Mesenchymal stem cell (in vitro differentiated cells and primary cell): Measurements from ENCODE around the gene APOA1.

Source experiments
- DNase-seq: peaks from one replicate; pipeline ENCODE4 v3.0.0-alpha.2; 2013
- H2AFZ ChIP-seq: one replicate; pipeline ENCODE4 v1.6.1; 2013; ENCODE audit warnings: low read depth, mild to moderate bottlenecking, control low read depth, inconsistent platforms, low read length, moderate library complexity
- H2AK5ac ChIP-seq: 2 replicates; pipeline ENCODE4 v1.6.1; 2013; ENCODE audit warnings: low read length, moderate library complexity, mild to moderate bottlenecking, inconsistent platforms; ENCODE audit not compliant: severe bottlenecking
- H2BK120ac ChIP-seq: one replicate; pipeline ENCODE4 v1.6.1; 2013; ENCODE audit warnings: low read depth, mild to moderate bottlenecking, inconsistent platforms, low read length, moderate library complexity
- H2BK12ac ChIP-seq, 2 experiments: one replicate each; pipeline ENCODE4 v1.6.1; 2013; ENCODE audit warnings: inconsistent platforms in 2 of 2, low read length in 2 of 2, mild to moderate bottlenecking in 2 of 2, moderate library complexity in 2 of 2, control low read depth in 1 of 2
- H2BK15ac ChIP-seq: one replicate; pipeline ENCODE4 v1.6.1; 2013; ENCODE audit warnings: mild to moderate bottlenecking, low read depth, inconsistent platforms; ENCODE audit not compliant: poor library complexity, severe bottlenecking
- H2BK5ac ChIP-seq: 2 replicates; pipeline ENCODE4 v1.6.1; 2013; ENCODE audit warnings: low read depth, mild to moderate bottlenecking, low read length, control low read depth, inconsistent platforms; ENCODE audit not compliant: poor library complexity, severe bottlenecking
- H3K14ac ChIP-seq, 2 experiments: one replicate each; pipeline ENCODE4 v1.6.1; 2013; ENCODE audit warnings: inconsistent platforms in 2 of 2, low read length in 2 of 2, control low read depth in 1 of 2, mild to moderate bottlenecking in 1 of 2, moderate library complexity in 1 of 2
- H3K18ac ChIP-seq, 2 experiments: one replicate each; pipeline ENCODE4 v1.6.1; 2013; ENCODE audit warnings: inconsistent platforms in 2 of 2, low read length in 2 of 2, control low read depth in 1 of 2, low read depth in 1 of 2, mild to moderate bottlenecking in 1 of 2
- H3K23ac ChIP-seq, 2 experiments: one replicate each; pipeline ENCODE4 v1.6.1; 2013; ENCODE audit warnings: inconsistent platforms in 2 of 2, low read length in 2 of 2, mild to moderate bottlenecking in 2 of 2, moderate library complexity in 2 of 2, control low read depth in 1 of 2
- H3K27ac ChIP-seq: 2 replicates; pipeline ENCODE4 v1.5.1; 2013; ENCODE audit warnings: mild to moderate bottlenecking, moderate library complexity, low read length, control low read depth, inconsistent platforms; ENCODE audit not compliant: poor library complexity, severe bottlenecking
- H3K27me3 ChIP-seq, 2 experiments: 2 replicates each; pipeline versions ENCODE4 v1.6.1 to v1.7.0; 2013; ENCODE audit warnings: low read length in 2 of 2, mild to moderate bottlenecking in 2 of 2, moderate library complexity in 2 of 2, control low read depth in 1 of 2, inconsistent platforms in 1 of 2; ENCODE audit not compliant: control insufficient read depth in 1 of 2, insufficient read depth in 1 of 2
- H3K36me3 ChIP-seq, 2 experiments: 2 replicates each; pipeline versions ENCODE4 v1.6.1 to v1.7.0; 2013; ENCODE audit warnings: low read length in 2 of 2, control low read depth in 1 of 2, inconsistent platforms in 1 of 2, low read depth in 1 of 2, mild to moderate bottlenecking in 1 of 2; ENCODE audit not compliant: insufficient read depth in 2 of 2, control insufficient read depth in 1 of 2
- H3K4ac ChIP-seq, 2 experiments: one replicate each; pipeline ENCODE4 v1.6.1; 2013; ENCODE audit warnings: inconsistent platforms in 2 of 2, low read length in 2 of 2, mild to moderate bottlenecking in 2 of 2, moderate library complexity in 2 of 2, control low read depth in 1 of 2, low read depth in 1 of 2
- H3K4me1 ChIP-seq: 2 replicates; pipeline ENCODE4 v1.6.1; 2013; ENCODE audit warnings: low read depth, low read length, control low read depth; ENCODE audit not compliant: control insufficient read depth, insufficient read depth
- H3K4me2 ChIP-seq: 2 replicates; pipeline ENCODE4 v1.6.1; 2013; ENCODE audit warnings: low read length, mild to moderate bottlenecking, inconsistent platforms; ENCODE audit not compliant: poor library complexity, severe bottlenecking
- H3K4me3 ChIP-seq, 2 experiments: 2 replicates each; pipeline versions ENCODE4 v1.5.1 to v1.7.0; 2013; ENCODE audit warnings: low read length in 2 of 2, mild to moderate bottlenecking in 2 of 2, control low read depth in 1 of 2, low read depth in 1 of 2; ENCODE audit not compliant: insufficient read depth in 1 of 2
- H3K79me1 ChIP-seq: replicated peaks from 2 replicates; pipeline ENCODE4 v1.6.1; 2013; ENCODE audit warnings: mild to moderate bottlenecking, control low read depth, low read length, inconsistent platforms; ENCODE audit not compliant: poor library complexity, severe bottlenecking
- H3K9ac ChIP-seq: 2 replicates; pipeline ENCODE4 v1.7.0; 2013; ENCODE audit warnings: mild to moderate bottlenecking, low read length, moderate library complexity
- H3K9me3 ChIP-seq: 2 replicates; pipeline ENCODE4 v1.7.0; 2013; ENCODE audit warnings: mild to moderate bottlenecking, low read length; ENCODE audit not compliant: control insufficient read depth
- H4K8ac ChIP-seq: one replicate; pipeline ENCODE4 v1.6.1; 2013; ENCODE audit warnings: inconsistent platforms, mild to moderate bottlenecking, low read length, moderate library complexity
- H4K91ac ChIP-seq: one replicate; pipeline ENCODE4 v1.6.1; 2013; ENCODE audit warnings: mild to moderate bottlenecking, low read length, inconsistent platforms
- WGBS: methylation state at CpG from one replicate; pipeline ENCODE4 v1.1.7; 2013; ENCODE audit warnings: mixed read lengths; 5-methylcytosine and 5-hydroxymethylcytosine counted together

APOA1 gene

DNA sequence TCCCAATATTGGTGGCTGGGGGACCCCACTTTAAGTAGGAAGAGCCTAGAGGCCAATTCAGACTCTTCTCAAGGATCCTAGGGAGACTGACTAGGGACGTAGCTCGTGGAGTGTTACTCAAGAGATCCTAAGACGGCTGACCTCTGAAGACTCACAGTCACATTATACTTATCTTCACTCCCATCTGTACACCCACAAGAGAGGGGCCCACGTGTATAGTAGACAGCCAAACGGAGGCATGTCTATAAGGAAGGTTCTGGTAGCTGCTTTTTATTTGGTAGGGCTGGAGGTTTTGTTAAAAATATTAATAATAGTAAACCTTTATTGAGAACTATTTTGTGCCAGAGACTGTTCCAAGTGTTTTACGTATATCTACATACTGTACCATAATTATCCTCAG is 22.9 kb upstream of the APOA1 start:
- H2BK120ac ChIP-seq, result no peak overlapping the region
- no peak overlapping the region for H2AFZ ChIP-seq
- no peak overlapping the region for H2BK5ac ChIP-seq
- no peak overlapping the region for H3K27ac ChIP-seq
- H4K8ac ChIP-seq, result no peak overlapping the region
- H2BK15ac ChIP-seq, result no peak overlapping the region
- no peak overlapping the region for H2BK12ac ChIP-seq
- H3K14ac ChIP-seq, result no peak overlapping the region
- no peak overlapping the region for H3K23ac ChIP-seq
- H3K9me3 ChIP-seq, result no peaks in the 10 kb centered on the region
- no peak overlapping the region for H3K9ac ChIP-seq
- no peaks in the 10 kb centered on the region for H3K4me1 ChIP-seq
- no peak overlapping the region for H3K4me3 ChIP-seq
- H3K27me3 ChIP-seq, result no peaks in the 10 kb centered on the region
- no peak overlapping the region for H3K4ac ChIP-seq
- H4K91ac ChIP-seq, result no peak overlapping the region
- no peak overlapping the region for H3K4me2 ChIP-seq
- peaks cover 31 to 78% of the 10 kb centered on the region in 2 experiments for H3K36me3 ChIP-seq
- H3K18ac ChIP-seq, result no peak overlapping the region
- 95% methylated on average over 3 of the region's 6 CpGs for WGBS
- DNase-seq, result no peak
- H2AK5ac ChIP-seq, result no peak overlapping the region
- peaks cover 3% of the 10 kb centered on the region for H3K79me1 ChIP-seq

DNA sequence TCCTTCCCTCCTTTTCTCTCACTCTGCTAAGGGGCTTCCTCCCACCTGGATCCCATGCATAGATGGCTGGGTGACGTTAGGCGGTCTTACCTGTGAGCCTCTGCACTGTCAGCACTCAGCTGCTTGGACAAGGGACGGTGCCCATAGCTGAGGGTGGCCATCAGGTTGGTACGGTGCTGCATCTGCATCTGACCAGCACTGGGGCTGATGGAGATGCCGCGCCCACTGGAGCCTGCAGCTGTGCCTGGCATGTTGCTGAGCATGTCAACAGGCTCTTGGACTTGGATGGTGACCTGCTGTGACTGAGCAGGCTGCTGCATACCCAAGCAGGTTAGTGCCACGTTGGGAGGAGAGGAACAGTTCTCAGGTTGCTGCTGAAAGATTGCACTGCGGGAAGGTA is 21.8 kb upstream of the APOA1 start:
- DNase-seq, result no peak
- Histone ChIP-seq H4K8ac (no peak overlapping the region), H4K91ac (no peak overlapping the region), H2BK15ac (no peak overlapping the region), H3K9ac (no peak overlapping the region), H3K4me3 (no peak overlapping the region), H2AK5ac (no peak overlapping the region), H2BK12ac (no peak overlapping the region), H2BK5ac (no peak overlapping the region), H3K23ac (no peak overlapping the region), H3K27ac (no peak overlapping the region), H3K9me3 (no peaks in the 10 kb centered on the region), H3K14ac (peak overlapping the region in 1 of 2 experiments; percentile 56), H3K4me2 (no peak overlapping the region), H3K79me1 (peaks cover 6% of the 10 kb centered on the region), H2BK120ac (no peak overlapping the region), H2AFZ (no peak overlapping the region), H3K36me3 (peaks cover 31 to 79% of the 10 kb centered on the region in 2 experiments), H3K18ac (no peak overlapping the region), H3K27me3 (no peaks in the 10 kb centered on the region), H3K4ac (no peak overlapping the region), H3K4me1 (peaks cover under 1% of the 10 kb centered on the region)
- 96% methylated on average over 8 of the region's 8 CpGs for WGBS

DNA sequence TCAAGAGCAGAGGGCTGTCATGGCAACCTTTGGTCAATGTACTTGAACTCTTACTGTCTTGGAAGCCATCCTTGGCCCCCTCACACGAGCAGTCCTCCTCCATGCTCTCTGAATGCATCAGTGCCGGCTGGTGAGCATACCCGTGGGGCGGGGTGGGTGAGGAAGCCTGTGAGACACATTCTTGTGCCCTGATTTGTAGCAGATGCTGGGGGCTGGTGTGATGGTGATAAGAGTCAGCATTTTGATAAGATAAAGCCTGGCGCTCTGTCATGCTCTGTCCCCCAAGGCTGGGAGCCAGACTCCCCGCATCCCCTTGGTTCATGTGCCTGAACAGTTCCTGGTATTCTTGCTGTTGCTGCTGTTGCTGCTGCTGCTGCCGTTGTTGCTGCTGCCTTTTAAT is 20.5 kb upstream of the APOA1 start:
- H3K9me3 ChIP-seq, result no peaks in the 10 kb centered on the region
- H3K4ac ChIP-seq, result no peak overlapping the region
- DNase-seq, result no peak
- peaks cover 8% of the 10 kb centered on the region for H3K4me1 ChIP-seq
- H3K36me3 ChIP-seq, result peaks cover 24 to 66% of the 10 kb centered on the region in 2 experiments
- no peak overlapping the region for H4K91ac ChIP-seq
- H2BK15ac ChIP-seq, result no peak overlapping the region
- no peak overlapping the region for H2BK5ac ChIP-seq
- no peak overlapping the region for H3K4me3 ChIP-seq
- no peak overlapping the region for H2AK5ac ChIP-seq
- no peak overlapping the region for H4K8ac ChIP-seq
- no peak overlapping the region for H3K9ac ChIP-seq
- WGBS, result 90% methylated on average over 7 of the region's 7 CpGs
- no peak overlapping the region for H3K23ac ChIP-seq
- no peak overlapping the region for H3K27ac ChIP-seq
- no peak overlapping the region for H2BK12ac ChIP-seq
- no peak overlapping the region for H2BK120ac ChIP-seq
- peaks cover 6% of the 10 kb centered on the region for H3K79me1 ChIP-seq
- H3K27me3 ChIP-seq, result no peaks in the 10 kb centered on the region
- no peak overlapping the region for H3K4me2 ChIP-seq
- H3K14ac ChIP-seq, result no peak overlapping the region
- H3K18ac ChIP-seq, result no peak overlapping the region
- no peak overlapping the region for H2AFZ ChIP-seq

DNA sequence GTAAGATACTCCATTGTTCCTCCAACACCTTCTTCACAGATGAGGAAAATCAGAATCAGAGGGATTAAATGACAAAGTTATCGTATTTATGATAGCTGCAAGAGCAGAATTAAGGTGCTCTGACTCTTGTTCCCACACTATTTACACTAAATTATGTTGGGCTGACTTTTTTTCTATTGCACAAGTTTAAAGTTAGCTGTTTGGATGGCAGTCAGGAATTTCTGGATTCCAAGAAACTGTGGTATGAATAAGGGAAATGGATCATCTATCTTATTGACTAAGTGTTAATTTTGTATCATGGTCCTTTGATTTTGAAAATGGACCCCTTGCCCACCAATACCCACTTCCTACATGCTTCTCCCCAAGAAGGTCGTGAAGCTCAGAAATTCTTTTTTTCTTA is 19.9 kb upstream of the APOA1 start:
- H3K79me1 ChIP-seq, result peaks cover 6% of the 10 kb centered on the region
- no peaks in the 10 kb centered on the region for H3K9me3 ChIP-seq
- H2AFZ ChIP-seq, result no peak overlapping the region
- H2BK5ac ChIP-seq, result no peak overlapping the region
- no peak overlapping the region for H3K18ac ChIP-seq
- H2BK120ac ChIP-seq, result no peak overlapping the region
- no peaks in the 10 kb centered on the region for H3K27me3 ChIP-seq
- no peak overlapping the region for H3K27ac ChIP-seq
- H4K91ac ChIP-seq, result no peak overlapping the region
- H3K36me3 ChIP-seq, result peaks cover 24 to 63% of the 10 kb centered on the region in 2 experiments
- WGBS, result 100% methylated on average over 1 of the region's 2 CpGs
- H3K4me2 ChIP-seq, result no peak overlapping the region
- H2AK5ac ChIP-seq, result no peak overlapping the region
- no peak overlapping the region for H2BK12ac ChIP-seq
- no peak overlapping the region for H3K23ac ChIP-seq
- H2BK15ac ChIP-seq, result no peak overlapping the region
- H3K14ac ChIP-seq, result no peak overlapping the region
- H3K4me3 ChIP-seq, result no peak overlapping the region
- DNase-seq, result no peak
- no peak overlapping the region for H3K9ac ChIP-seq
- no peak overlapping the region for H3K4ac ChIP-seq
- peaks cover 10% of the 10 kb centered on the region for H3K4me1 ChIP-seq
- H4K8ac ChIP-seq, result no peak overlapping the region
